HepG2 (cell line): ENCODE measurements around the gene SPART. TPM values are rescaled to one million over a fixed set of nuclear protein-coding genes. Genes with fewer than 3 reads are reported as not detected.

Source experiments
- ATAC-seq: fragments of 200-7000 bp; cut with Tn5 transposase; 3 replicates; pipeline ENCODE4 v1.9.1; 2020; ENCODE audit warnings: mild to moderate bottlenecking, moderate library complexity
- BruUV-seq: library from RNA; stranded (reverse); fragments of 400-500 nt; replicated peaks from 2 replicates; lab custom pipeline; 2021; lab: Mats Ljungman, UMichigan
- CTCF ChIA-PET: fragments of 300-600 bp; formaldehyde crosslinking; extraction: SDS; loops from one replicate; lab custom pipeline; 2021; ENCODE audit warnings: low total read pairs, inconsistent platforms, low intra/inter-chr PET ratio; lab: Yijun Ruan, JAX
- POLR2A ChIA-PET: fragments of 350-600 bp; sonication (Branson Sonifier 250); formaldehyde crosslinking; loops from one replicate; lab custom pipeline; 2020; ENCODE audit warnings: antibody characterized with exemption, inconsistent platforms; lab: Yijun Ruan, JAX
- DNase-seq: peaks from one replicate; pipeline ENCODE4 v3.0.0-alpha.2; 2015; ENCODE audit warnings: low spot score
- FAIRE-seq: peaks from 3 replicates; lab custom pipeline; 2011; peaks lifted over from hg19 to GRCh38; lab: Jason Lieb, UNC
- H2AFZ ChIP-seq: one replicate; pipeline ENCODE4 v1.6.1; 2011; ENCODE audit warnings: low read length, inconsistent platforms
- H3K27ac ChIP-seq: fragments of 300-600 bp; 3 replicates; pipeline ENCODE4 v1.8.0; 2011; ENCODE audit warnings: mixed run types, mild to moderate bottlenecking, mixed read lengths, low read length, inconsistent platforms; ENCODE audit not compliant: insufficient read depth; ENCODE audit errors: extremely low read length
- H3K27me3 ChIP-seq, 2 experiments: fragments of 200-600 bp in 1 of 2; 2 replicates in 1 of 2; 3 replicates in 1 of 2; pipeline versions ENCODE4 v1.6.0 to v1.8.0; 2011; ENCODE audit warnings: low read length in 2 of 2, mild to moderate bottlenecking in 2 of 2, moderate library complexity in 2 of 2, inconsistent platforms in 1 of 2; ENCODE audit not compliant: insufficient read depth in 2 of 2, control insufficient read depth in 1 of 2
- H3K36me3 ChIP-seq, 2 experiments: fragments of 200-600 bp in 1 of 2; replicated peaks in 1 of 2; 2 replicates in 1 of 2; 3 replicates in 1 of 2; pipeline versions ENCODE4 v1.5.1 to v1.8.0; 2011; ENCODE audit warnings: low read length in 2 of 2, inconsistent platforms in 1 of 2; ENCODE audit not compliant: insufficient read depth in 2 of 2, control insufficient read depth in 1 of 2
- H3K4me1 ChIP-seq: 2 replicates; pipeline ENCODE4 v1.5.1; 2012; ENCODE audit warnings: low read length, inconsistent platforms; ENCODE audit not compliant: insufficient read depth
- H3K4me2 ChIP-seq: 2 replicates; pipeline ENCODE4 v1.6.0; 2011; ENCODE audit warnings: low read depth, low read length, inconsistent platforms
- H3K4me3 ChIP-seq, 3 experiments: fragments of 200-600 bp in 1 of 3; sonication (generic), shearing (Covaris generic) in 1 of 3; replicated peaks in 1 of 3; 2 replicates each; pipeline ENCODE4 v1.5.1; 2011 to 2016; ENCODE audit warnings: low read length in 3 of 3, inconsistent platforms in 2 of 3, low read depth in 2 of 3, mild to moderate bottlenecking in 2 of 3, control low read depth in 1 of 3, mixed read lengths in 1 of 3; ENCODE audit not compliant: insufficient read depth in 1 of 3
- H3K79me2 ChIP-seq: one replicate; pipeline ENCODE4 v1.6.1; 2011; ENCODE audit warnings: low read length, inconsistent platforms; ENCODE audit not compliant: insufficient read depth
- H3K9ac ChIP-seq: 2 replicates; pipeline ENCODE4 v1.6.0; 2011; ENCODE audit warnings: mild to moderate bottlenecking, low read depth, low read length, inconsistent platforms; ENCODE audit not compliant: insufficient read depth
- H3K9me3 ChIP-seq: 2 replicates; pipeline ENCODE4 v1.5.1; 2012; ENCODE audit warnings: mild to moderate bottlenecking, low read length
- H4K20me1 ChIP-seq: 2 replicates; pipeline ENCODE4 v1.6.0; 2011; ENCODE audit warnings: inconsistent platforms, mild to moderate bottlenecking, low read length, moderate library complexity; ENCODE audit not compliant: insufficient read depth
- AHR ChIP-seq: IDR thresholded peaks from 2 replicates; pipeline ENCODE4 v1.6.1; 2018; ENCODE audit warnings: missing genetic modification reagents, missing compliant biosample characterization
- CENPX ChIP-seq: sonication (generic); formaldehyde crosslinking; IDR thresholded peaks from 2 replicates; pipeline ENCODE4 v1.9.0; 2021; ENCODE audit warnings: mild to moderate bottlenecking, missing genetic modification reagents, moderate library complexity
- EEA1 ChIP-seq: sonication (generic); formaldehyde crosslinking; IDR thresholded peaks from 2 replicates; pipeline ENCODE4 v1.5.1; 2020; ENCODE audit warnings: mild to moderate bottlenecking, missing genetic modification reagents, borderline replicate concordance
- FOXA3 ChIP-seq: IDR thresholded peaks from 2 replicates; pipeline ENCODE4 v1.6.1; 2016; ENCODE audit warnings: missing genetic modification reagents, missing compliant biosample characterization
- JARID2 ChIP-seq: sonication (generic); formaldehyde crosslinking; IDR thresholded peaks from 2 replicates; pipeline ENCODE4 v1.8.1; 2023; ENCODE audit warnings: missing genetic modification reagents, inconsistent platforms; ENCODE audit not compliant: insufficient replicate concordance
- NCOR1 ChIP-seq: fragments of 200-600 bp; sonication (generic); IDR thresholded peaks from 2 replicates; pipeline ENCODE4 v1.7.0; 2017; ENCODE audit warnings: antibody characterized with exemption, low read length, borderline replicate concordance
- ZBTB20 ChIP-seq: sonication (generic); formaldehyde crosslinking; IDR thresholded peaks from 2 replicates; pipeline ENCODE4 v1.8.1; 2023; ENCODE audit warnings: missing genetic modification reagents, low read depth, mild to moderate bottlenecking, borderline replicate concordance
- ZBTB21 ChIP-seq: sonication (generic); formaldehyde crosslinking; IDR thresholded peaks from 2 replicates; pipeline ENCODE4 v1.4.0; 2020; ENCODE audit warnings: missing genetic modification reagents
- ZNF275 ChIP-seq: sonication (generic); formaldehyde crosslinking; IDR thresholded peaks from 2 replicates; pipeline ENCODE4 v1.8.0; 2022; ENCODE audit warnings: missing genetic modification reagents, mild to moderate bottlenecking, inconsistent platforms, borderline replicate concordance
- ZNF446 ChIP-seq: sonication (generic); formaldehyde crosslinking; IDR thresholded peaks from 2 replicates; pipeline ENCODE4 v1.5.0; 2020; ENCODE audit warnings: mild to moderate bottlenecking, missing genetic modification reagents
- ZNF557 ChIP-seq: sonication (generic); formaldehyde crosslinking; IDR thresholded peaks from 2 replicates; pipeline ENCODE4 v1.4.0; 2020; ENCODE audit warnings: missing genetic modification reagents
- WGBS: methylation state at CpG from one replicate; pipeline ENCODE4 v1.1.6; 2017; ENCODE audit warnings: low lambda C conversion rate; 5-methylcytosine and 5-hydroxymethylcytosine counted together
- in situ Hi-C: cut with HindIII; loops from 2 replicates; pipeline ENCODE4 v1.10.0; 2017; ENCODE audit warnings: low pct_unique_long_range_greater_than_20kb; ENCODE audit not compliant: extremely low pct_ligation_motif_present
- intact Hi-C: fragments of 100-400 bp; cut with micrococcal nuclease; formaldehyde crosslinking; loops from one replicate; pipeline ENCODE4 v1.10.0; 2022; ENCODE audit not compliant: unreplicated experiment
- polyA plus RNA-seq, 8 experiments: library from polyadenylated mRNA; depleted of rRNA in 3 of 8; stranded (reverse) in 7 of 8; unstranded in 1 of 8; fragments of >200 nt; fragmentation: Illumina TruSeq in 4 of 8; extraction: Trizol in 4 of 8; gene quantifications; 2 replicates each; pipeline versions ENCODE4 v1.2.1 to v1.2.3, GENCODE V29; 2011 to 2016; ENCODE audit warnings: low read depth in 4 of 8, missing spikeins in 1 of 8, mixed read lengths in 1 of 8; ENCODE audit not compliant: insufficient read depth in 1 of 8
- total RNA-seq, 5 experiments: library from RNA; depleted of rRNA; stranded (reverse); fragments of >200 nt; fragmentation: Illumina TruSeq; extraction: Trizol; gene quantifications; 2 replicates each; pipeline ENCODE4 v1.2.3, GENCODE V29; 2016; ENCODE audit warnings: low read depth in 1 of 5
- TF ChIP-seq, protein P1 (sequence below): sonication (generic); formaldehyde crosslinking; IDR thresholded peaks from 2 replicates; pipeline ENCODE4 v1.4.0; 2020; ENCODE audit warnings: missing genetic modification reagents
- TF ChIP-seq, protein P2 (sequence below): sonication (generic); formaldehyde crosslinking; IDR thresholded peaks from 2 replicates; pipeline ENCODE4 v1.5.0; 2020; ENCODE audit warnings: missing genetic modification reagents

The SPART gene
- total and polyA plus RNA-seq, 2 of the 13 experiments (the other 11 are each of a cell fraction or from before 2014, with no cell fraction given) = 8.9 to 28.8 TPM

DNA sequence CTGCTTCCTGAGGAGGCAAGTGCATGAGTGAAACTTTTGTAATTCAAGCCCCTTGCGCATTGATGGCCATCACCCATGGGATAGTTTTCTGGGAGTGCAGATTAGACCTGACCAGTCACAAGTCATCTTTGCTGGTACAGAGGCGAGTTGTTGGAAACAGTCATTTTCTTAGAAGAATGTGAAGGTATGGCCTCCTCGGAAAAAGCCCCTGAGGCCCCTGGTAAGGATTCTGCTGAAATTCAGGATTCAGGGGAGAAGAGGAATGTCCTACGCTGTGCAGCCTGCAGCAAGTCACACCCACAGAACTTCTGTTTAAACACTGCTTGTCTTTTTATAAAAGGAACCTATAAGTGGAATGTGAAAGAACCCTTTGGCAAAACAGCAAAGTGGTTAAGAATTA, 11.0 kb upstream of the SPART start:
- no peak overlapping the region for H3K9ac ChIP-seq
- FAIRE-seq = no peak
- no peak overlapping the region for H3K4me3 ChIP-seq
- in situ Hi-C loops = no loop called here
- no peak overlapping the region for H2AFZ ChIP-seq
- H3K36me3 ChIP-seq = no peaks in the 10 kb centered on the region
- no peak overlapping the region for H3K4me2 ChIP-seq
- no peak for TF ChIP-seq AHR (CRISPR knock-in tag)
- TF ChIP-seq, protein P1, sequence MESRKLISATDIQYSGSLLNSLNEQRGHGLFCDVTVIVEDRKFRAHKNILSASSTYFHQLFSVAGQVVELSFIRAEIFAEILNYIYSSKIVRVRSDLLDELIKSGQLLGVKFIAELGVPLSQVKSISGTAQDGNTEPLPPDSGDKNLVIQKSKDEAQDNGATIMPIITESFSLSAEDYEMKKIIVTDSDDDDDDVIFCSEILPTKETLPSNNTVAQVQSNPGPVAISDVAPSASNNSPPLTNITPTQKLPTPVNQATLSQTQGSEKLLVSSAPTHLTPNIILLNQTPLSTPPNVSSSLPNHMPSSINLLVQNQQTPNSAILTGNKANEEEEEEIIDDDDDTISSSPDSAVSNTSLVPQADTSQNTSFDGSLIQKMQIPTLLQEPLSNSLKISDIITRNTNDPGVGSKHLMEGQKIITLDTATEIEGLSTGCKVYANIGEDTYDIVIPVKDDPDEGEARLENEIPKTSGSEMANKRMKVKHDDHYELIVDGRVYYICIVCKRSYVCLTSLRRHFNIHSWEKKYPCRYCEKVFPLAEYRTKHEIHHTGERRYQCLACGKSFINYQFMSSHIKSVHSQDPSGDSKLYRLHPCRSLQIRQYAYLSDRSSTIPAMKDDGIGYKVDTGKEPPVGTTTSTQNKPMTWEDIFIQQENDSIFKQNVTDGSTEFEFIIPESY (CRISPR knock-in tag) = no peak
- TF ChIP-seq ZBTB20 (CRISPR knock-in tag) = no peak
- TF ChIP-seq ZBTB21 (CRISPR knock-in tag) = no peak
- no peak for TF ChIP-seq JARID2 (CRISPR knock-in tag)
- no peak for TF ChIP-seq CENPX
- TF ChIP-seq, protein P2, sequence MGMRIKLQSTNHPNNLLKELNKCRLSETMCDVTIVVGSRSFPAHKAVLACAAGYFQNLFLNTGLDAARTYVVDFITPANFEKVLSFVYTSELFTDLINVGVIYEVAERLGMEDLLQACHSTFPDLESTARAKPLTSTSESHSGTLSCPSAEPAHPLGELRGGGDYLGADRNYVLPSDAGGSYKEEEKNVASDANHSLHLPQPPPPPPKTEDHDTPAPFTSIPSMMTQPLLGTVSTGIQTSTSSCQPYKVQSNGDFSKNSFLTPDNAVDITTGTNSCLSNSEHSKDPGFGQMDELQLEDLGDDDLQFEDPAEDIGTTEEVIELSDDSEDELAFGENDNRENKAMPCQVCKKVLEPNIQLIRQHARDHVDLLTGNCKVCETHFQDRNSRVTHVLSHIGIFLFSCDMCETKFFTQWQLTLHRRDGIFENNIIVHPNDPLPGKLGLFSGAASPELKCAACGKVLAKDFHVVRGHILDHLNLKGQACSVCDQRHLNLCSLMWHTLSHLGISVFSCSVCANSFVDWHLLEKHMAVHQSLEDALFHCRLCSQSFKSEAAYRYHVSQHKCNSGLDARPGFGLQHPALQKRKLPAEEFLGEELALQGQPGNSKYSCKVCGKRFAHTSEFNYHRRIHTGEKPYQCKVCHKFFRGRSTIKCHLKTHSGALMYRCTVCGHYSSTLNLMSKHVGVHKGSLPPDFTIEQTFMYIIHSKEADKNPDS = no peak
- no peak for TF ChIP-seq NCOR1
- no peak for TF ChIP-seq ZNF446
- TF ChIP-seq EEA1 (CRISPR knock-in tag) = no peak
- no peak for TF ChIP-seq FOXA3 (CRISPR knock-in tag)
- no peak for TF ChIP-seq ZNF275 (CRISPR knock-in tag)
- TF ChIP-seq ZNF557 (CRISPR knock-in tag) = no peak
- TF ChIP-seq, all 625 proteins: peak for 0
- ChIA-PET POLR2A (no interaction called here), CTCF (no interaction called here)
- Histone ChIP-seq H3K4me1 (peaks cover 31% of the 10 kb centered on the region), H3K79me2 (no peaks in the 10 kb centered on the region), H3K9me3 (no peaks in the 10 kb centered on the region), H3K27me3 (no peaks in the 10 kb centered on the region), H4K20me1 (no peaks in the 10 kb centered on the region), H3K27ac (no peak overlapping the region)
- intact Hi-C loops = no loop called here
- ATAC-seq (no peak), DNase-seq (no peak)
- no TSS peak for BruUV-seq
- WGBS = 59% methylated on average over 4 of the region's 4 CpGs
